ENCODE data around the gene UEVLD.

The UEVLD gene

GRCh38 chr11:18521122-18521521 lies 67.4 kb downstream of the UEVLD start:
- in situ Hi-C loops (cut with HindIII; ENCODE audit: low sequenced_read_pairs): no loop called here

GRCh38 chr11:18502352-18502751 lies 86.2 kb downstream of the UEVLD start:
- in situ Hi-C loops (cut with HindIII; ENCODE audit: low sequenced_read_pairs): no loop called here

DNA sequence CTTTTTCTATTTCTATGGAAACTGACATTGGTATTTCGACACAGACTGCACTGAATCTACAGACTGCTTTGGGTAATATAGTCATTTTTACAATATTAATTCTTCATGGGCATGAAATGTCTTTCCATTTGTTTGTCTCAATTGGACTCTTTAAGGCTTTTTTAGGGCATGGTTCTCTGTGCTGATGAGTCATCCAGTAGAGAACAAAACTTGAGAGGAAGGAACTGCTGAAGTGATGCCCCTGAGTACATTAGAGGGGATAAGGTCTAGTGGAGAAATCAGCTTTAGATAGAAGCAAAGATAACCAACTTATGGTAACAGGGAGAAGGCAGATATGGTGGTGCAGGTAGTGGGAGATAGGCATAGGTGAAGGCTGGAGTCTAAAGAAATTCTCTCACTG lies 86.9 kb downstream of the UEVLD start:
- in situ Hi-C loops (cut with HindIII; ENCODE audit: low sequenced_read_pairs): no loop called here

DNA sequence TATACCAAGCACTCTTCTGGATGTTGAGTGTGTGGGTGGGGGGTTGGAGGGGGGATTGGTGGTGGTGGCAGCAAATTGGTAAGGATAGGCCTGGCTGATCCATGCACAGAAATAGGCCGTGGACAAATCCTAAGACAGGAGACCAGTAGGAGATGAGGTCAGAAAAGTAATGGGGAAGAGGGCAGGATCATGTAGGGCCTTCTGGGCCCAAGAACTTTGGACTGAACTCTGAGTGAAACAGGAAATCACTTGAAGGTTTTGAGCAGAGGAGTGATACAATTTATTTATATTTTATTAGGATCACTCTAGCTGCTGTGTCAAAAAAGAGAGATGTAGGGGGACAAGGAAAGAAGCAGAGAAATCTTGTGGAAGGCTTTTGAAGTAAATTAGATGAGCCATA lies 90.5 kb downstream of the UEVLD start:
- in situ Hi-C loops (cut with HindIII; ENCODE audit: low sequenced_read_pairs): no loop called here

- in situ Hi-C loops (cut with HindIII; ENCODE audit: low sequenced_read_pairs): no loop called here
These were observed 92.8 kb downstream of the UEVLD start for GRCh38 chr11:18495703-18496102.

DNA sequence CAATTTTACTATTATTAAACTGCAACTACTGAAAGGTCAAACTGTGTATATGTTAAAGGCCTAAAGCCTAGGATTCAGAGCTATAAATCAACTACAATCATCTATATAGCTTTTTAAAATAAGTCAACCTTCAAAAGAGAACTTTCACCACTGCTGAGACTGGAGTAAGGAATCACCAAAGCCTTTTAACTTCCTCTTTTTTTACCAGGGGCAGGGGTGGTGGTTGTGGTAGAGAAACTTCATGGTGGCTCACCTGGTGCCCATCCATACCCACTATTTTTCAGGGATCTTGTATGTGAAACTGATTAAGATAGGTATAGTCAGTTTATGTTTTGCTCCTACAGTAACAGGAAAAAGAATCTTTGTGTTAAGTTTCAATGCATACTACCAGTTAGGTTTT lies 93.3 kb downstream of the UEVLD start:
- in situ Hi-C loops (cut with HindIII; ENCODE audit: low sequenced_read_pairs): no loop called here

- in situ Hi-C loops (cut with HindIII; ENCODE audit: low sequenced_read_pairs): no loop called here
These were observed 95.2 kb downstream of the UEVLD start for GRCh38 chr11:18493310-18493709.

DNA sequence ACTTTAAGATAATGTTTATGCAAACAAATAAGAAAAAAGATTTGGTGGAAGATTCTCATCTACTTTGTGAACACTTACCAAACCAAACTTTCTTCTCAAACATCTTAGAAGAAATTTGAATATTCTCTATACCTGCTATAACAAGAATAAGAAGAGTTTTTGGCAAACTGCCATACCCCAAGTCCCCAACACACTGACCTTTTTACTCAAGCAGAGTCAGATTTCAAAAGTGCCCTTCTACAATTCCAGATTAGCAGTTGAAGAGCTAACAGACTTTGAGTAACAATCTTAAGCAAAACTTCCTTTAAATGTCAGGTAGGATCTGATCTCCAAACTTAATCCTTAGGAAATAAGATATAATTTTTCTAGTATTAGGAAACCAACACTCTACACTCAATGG lies 95.6 kb downstream of the UEVLD start:
- in situ Hi-C loops (cut with HindIII; ENCODE audit: low sequenced_read_pairs): no loop called here

- in situ Hi-C loops (cut with HindIII; ENCODE audit: low sequenced_read_pairs): no loop called here
These were observed 96.6 kb downstream of the UEVLD start for GRCh38 chr11:18491924-18492323.

DNA sequence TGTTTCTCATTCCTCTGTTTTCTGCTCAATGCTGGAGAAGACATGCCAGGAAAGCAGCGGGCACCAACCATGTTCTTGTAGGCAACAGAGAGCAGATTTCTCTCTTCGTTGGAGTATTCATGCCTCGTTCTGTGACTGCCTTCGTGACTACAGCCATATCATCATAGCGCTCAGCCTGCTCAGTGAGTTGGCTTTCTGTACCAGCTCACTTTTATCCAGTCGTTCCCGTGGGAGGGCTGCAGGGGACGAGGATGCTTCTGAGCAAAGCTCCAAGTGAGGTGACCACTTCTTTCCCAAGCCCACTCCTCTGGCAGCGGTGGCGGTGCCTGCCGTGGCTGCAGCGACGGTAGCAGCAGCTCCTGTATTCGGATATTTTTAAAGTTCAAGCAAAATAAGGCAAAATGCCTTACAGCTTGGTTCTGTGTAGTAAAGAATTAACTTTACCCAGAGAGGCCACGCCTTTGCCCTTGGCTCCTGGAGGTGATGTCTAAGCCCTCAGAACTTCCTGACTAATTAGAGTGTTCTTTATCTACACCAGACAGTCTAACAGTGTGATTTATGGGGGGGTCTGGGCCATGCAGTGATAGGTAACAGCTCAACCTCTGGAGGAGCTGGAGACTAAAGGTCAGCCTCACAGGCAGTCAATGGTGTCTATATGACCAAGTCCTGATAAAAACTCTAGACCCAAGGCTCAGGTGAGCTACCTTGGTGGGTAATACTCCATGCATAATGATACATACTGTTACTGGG lies 97.6 kb downstream of the UEVLD start:
- in situ Hi-C loops (cut with HindIII; ENCODE audit: low sequenced_read_pairs): no loop called here

- in situ Hi-C loops (cut with HindIII; ENCODE audit: low sequenced_read_pairs): no loop called here
These were observed 98.2 kb downstream of the UEVLD start for GRCh38 chr11:18490319-18490718.

DNA sequence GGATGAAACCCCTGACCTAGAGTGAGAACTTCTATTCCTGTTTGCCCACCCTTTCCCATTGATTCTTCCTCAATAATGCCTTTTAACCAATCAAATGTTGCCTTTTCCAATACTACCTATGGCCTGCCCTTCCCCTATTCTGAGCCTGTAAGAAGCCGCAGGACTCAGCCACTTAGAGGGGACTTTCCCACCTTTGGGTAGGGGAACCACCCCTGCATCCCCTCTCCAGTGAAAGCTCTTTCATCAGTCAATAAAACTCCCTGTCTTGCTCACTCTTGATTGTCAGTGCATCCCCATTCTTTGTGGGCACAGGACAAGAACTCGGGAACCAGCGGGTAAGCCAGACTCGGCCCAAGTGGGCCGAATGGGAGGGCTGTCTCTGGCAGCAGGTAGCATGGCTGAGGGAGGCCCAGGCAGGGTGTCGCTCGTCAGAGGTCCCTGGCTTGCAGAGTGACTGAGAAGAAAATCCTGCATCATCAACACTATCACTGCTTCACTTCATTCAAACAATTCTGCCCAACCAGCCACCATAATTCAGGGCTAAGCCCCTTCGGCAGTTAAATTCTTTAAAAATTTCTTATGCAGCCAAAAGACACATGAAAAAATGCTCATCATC lies 102.5 kb downstream of the UEVLD start:
- in situ Hi-C loops (cut with HindIII; ENCODE audit: low sequenced_read_pairs): no loop called here
